Sigmoid colon (tissue), 7 donors: ENCODE data around the gene CACNA1F. TPM values are rescaled to one million over a fixed set of nuclear protein-coding genes. Genes with fewer than 3 reads are reported as not detected.
A peak's percentile ranks its signal among the peaks of the same experiment; 100 is the strongest.

Experiments used
- DNase-seq: peaks from one replicate; pipeline ENCODE4 v3.0.0-alpha.2; 2019
- H3K27ac ChIP-seq, 4 donors: fragments of 200-600 bp; sonication (generic); one replicate each; pipeline ENCODE4 v1.5.1; 2016 to 2019; ENCODE audit warnings: mild to moderate bottlenecking in 1 of 4
- H3K27me3 ChIP-seq, 3 donors: fragments of 200-600 bp; sonication (generic); one replicate each; pipeline ENCODE4 v1.5.1; 2019; ENCODE audit warnings: mild to moderate bottlenecking in 1 of 3
- H3K36me3 ChIP-seq, 4 donors: fragments of 200-600 bp; sonication (generic); one replicate each; pipeline ENCODE4 v1.5.1; 2016 to 2019
- H3K4me1 ChIP-seq, 4 donors: fragments of 200-600 bp; sonication (generic); one replicate each; pipeline ENCODE4 v1.5.1; 2017 to 2019
- H3K4me3 ChIP-seq, 4 donors: fragments of 200-600 bp; sonication (generic); one replicate each; pipeline ENCODE4 v1.5.1; 2017 to 2019; ENCODE audit warnings: mild to moderate bottlenecking in 2 of 4, moderate library complexity in 1 of 4
- H3K9me3 ChIP-seq, 4 donors: fragments of 200-600 bp in 3 of 4; sonication (generic) in 3 of 4; one replicate each; pipeline versions ENCODE4 v1.5.1 to v1.6.1; 2013 to 2019
- CTCF ChIP-seq, 4 experiments: fragments of 450-650 bp in 3 of 4; fragments of 200-600 bp in 1 of 4; IDR thresholded peaks; one replicate each; pipeline ENCODE4 v1.5.1; 2016 to 2019; ENCODE audit warnings: antibody characterized with exemption in 4 of 4, mild to moderate bottlenecking in 3 of 4, moderate library complexity in 2 of 4
- EP300 ChIP-seq, 4 donors: sonication (generic); formaldehyde crosslinking; IDR thresholded peaks; one replicate each; pipeline ENCODE4 v1.6.1; 2017; ENCODE audit warnings: antibody characterized with exemption in 4 of 4
- POLR2A ChIP-seq, 2 donors: fragments of 450-650 bp; IDR thresholded peaks; one replicate each; pipeline ENCODE4 v1.6.1; 2016; ENCODE audit warnings: antibody characterized with exemption in 2 of 2, mild to moderate bottlenecking in 2 of 2, moderate library complexity in 2 of 2
- POLR2AphosphoS5 ChIP-seq, 4 donors: sonication (generic); formaldehyde crosslinking; IDR thresholded peaks; one replicate each; pipeline ENCODE4 v1.6.1; 2017; ENCODE audit warnings: antibody characterized with exemption in 4 of 4
- WGBS, 2 donors: extraction: QIAGEN DNeasy Blood & Tissue Kit; methylation state at CpG; one replicate each; pipeline ENCODE4 v1.1.7; 2013; 5-methylcytosine and 5-hydroxymethylcytosine counted together
- intact Hi-C: fragments of 100-400 bp; cut with DNase I; formaldehyde crosslinking; loops from one replicate; pipeline ENCODE4 v1.15.1; 2023
- polyA plus RNA-seq, 3 donors: library from polyadenylated mRNA; stranded (reverse); fragments of 200-250 nt; gene quantifications; one replicate each; pipeline ENCODE4 v1.2.3, GENCODE V29; 2013
- total RNA-seq, 4 donors: library from RNA; depleted of rRNA; stranded (reverse); fragments of >200 nt; gene quantifications; one replicate each; pipeline ENCODE4 v1.1.0, GENCODE V29; 2016
- donor health status: healthy with polysubstance abuse.
- donor health status: Bipolar disorder and iron deficiency.
- donor health status: healthy.

CACNA1F gene
- total and polyA plus RNA-seq, 7 donors, result under 0.01 to 0.70 (median 0.15) TPM; not detected in 3

GRCh38 chrX:49155900-49156837 is 77.0 kb downstream of the CACNA1F start:
- peak; percentile 96 for DNase-seq
- intact Hi-C loops, result loop anchor here (2.0 to 5.0 kb wide), 2 partner anchors 34 to 45 kb away; partner anchors contain the start of genes GPKOW and SYP
- WGBS, 2 donors, result 2 to 3% methylated on average over 65 of the region's 65 CpGs
- Histone ChIP-seq H3K4me1 (no peaks in the 10 kb centered on the region), H3K27ac (peak overlapping the region; percentile 92 to 97 (median 94)), H3K4me3 (peak overlapping the region; percentile 43 to 56 (median 51)), H3K27me3 (no peaks in the 10 kb centered on the region), H3K36me3 (no peaks in the 10 kb centered on the region), H3K9me3 (no peaks in the 10 kb centered on the region)
- TF ChIP-seq POLR2AphosphoS5 (IDR thresholded peaks at IDR 0.05) (peak; percentile 19 to 72 (median 64)), EP300 (IDR thresholded peaks at IDR 0.05) (no peak), POLR2A (IDR thresholded peaks at IDR 0.05) (peak in 1 of 2 donors; percentile 22), CTCF (IDR thresholded peaks at IDR 0.05) (peak; percentile 32 to 67 (median 62))

GRCh38 chrX:49155243-49155899 is 77.8 kb downstream of the CACNA1F start:
- Histone ChIP-seq H3K36me3 (no peaks in the 10 kb centered on the region), H3K27me3 (no peaks in the 10 kb centered on the region), H3K9me3 (no peaks in the 10 kb centered on the region), H3K4me3 (peak overlapping the region; percentile 43 to 56 (median 51)), H3K27ac (peak overlapping the region; percentile 92 to 97 (median 94)), H3K4me1 (no peaks in the 10 kb centered on the region)
- TF ChIP-seq POLR2AphosphoS5 (IDR thresholded peaks at IDR 0.05) (no peak), CTCF (IDR thresholded peaks at IDR 0.05) (no peak), EP300 (IDR thresholded peaks at IDR 0.05) (no peak), POLR2A (IDR thresholded peaks at IDR 0.05) (no peak)
- intact Hi-C loops, result loop anchor here (5.0 kb wide), 1 partner anchor 33 kb away; the partner anchor contains the start of gene GPKOW
- WGBS, 2 donors, result 0 to 2% methylated on average over 18 of the region's 18 CpGs
- DNase-seq, result peak; percentile 83

Other genes starting within 250 kb of the CACNA1F start
- 10 to 100 TPM; 19.7 to 63.1 (median 29.7) TPM for gene GRIPAP1, start 231.1 kb downstream of the CACNA1F start, total RNA-seq
- 10 to 100 TPM; 14.4 to 42.0 (median 18.3) TPM for gene GRIPAP1, start 231.1 kb downstream of the CACNA1F start, polyA plus RNA-seq
- gene TFE3, start 190.0 kb downstream of the CACNA1F start, total RNA-seq, result 10 to 100 TPM; 38.3 to 69.8 (median 56.0) TPM
- gene TFE3, start 190.0 kb downstream of the CACNA1F start, polyA plus RNA-seq, result 10 to 100 TPM; 21.0 to 32.6 (median 30.9) TPM
- 1 to 10 TPM in 3 of 4 donors, under 1 TPM in 1; 0.71 to 3.9 (median 1.3) TPM for gene CCDC120, start 174.3 kb downstream of the CACNA1F start, total RNA-seq
- gene CCDC120, start 174.3 kb downstream of the CACNA1F start, polyA plus RNA-seq, result 1 to 10 TPM; 4.2 to 7.6 (median 4.2) TPM
- 10 to 100 TPM; 18.2 to 20.2 (median 19.0) TPM for gene PRAF2, start 159.3 kb downstream of the CACNA1F start, total RNA-seq
- 10 to 100 TPM in 1 of 3 donors, 1 to 10 TPM in 2; 2.8 to 15.2 (median 8.4) TPM for gene PRAF2, start 159.3 kb downstream of the CACNA1F start, polyA plus RNA-seq
- 100 to 1,000 TPM in 1 of 4 donors, 10 to 100 TPM in 3; 78.5 to 102 (median 93.5) TPM for gene WDR45, start 153.5 kb downstream of the CACNA1F start, total RNA-seq
- 10 to 100 TPM; 49.5 to 57.1 (median 55.5) TPM for gene WDR45, start 153.5 kb downstream of the CACNA1F start, polyA plus RNA-seq
- gene GPKOW, start 109.6 kb downstream of the CACNA1F start, total RNA-seq, result 10 to 100 TPM; 14.4 to 25.0 (median 23.6) TPM
- 10 to 100 TPM; 23.4 to 24.6 (median 24.3) TPM for gene GPKOW, start 109.6 kb downstream of the CACNA1F start, polyA plus RNA-seq
- gene MAGIX, start 70.6 kb downstream of the CACNA1F start, total RNA-seq, result 1 to 10 TPM; 1.4 to 3.1 (median 1.8) TPM
- gene MAGIX, start 70.6 kb downstream of the CACNA1F start, polyA plus RNA-seq, result 10 to 100 TPM in 2 of 3 donors, 1 to 10 TPM in 1; 7.7 to 24.0 (median 13.6) TPM
- 10 to 100 TPM; 39.0 to 65.1 (median 48.9) TPM for gene PLP2, start 61.4 kb downstream of the CACNA1F start, total RNA-seq
- 100 to 1,000 TPM in 1 of 3 donors, 10 to 100 TPM in 2; 61.7 to 185 (median 88.9) TPM for gene PLP2, start 61.4 kb downstream of the CACNA1F start, polyA plus RNA-seq
- gene PRICKLE3, start 47.0 kb downstream of the CACNA1F start, total RNA-seq, result 10 to 100 TPM in 2 of 4 donors, 1 to 10 TPM in 2; 7.7 to 13.0 (median 10.4) TPM
- gene PRICKLE3, start 47.0 kb downstream of the CACNA1F start, polyA plus RNA-seq, result 1 to 10 TPM; 4.8 to 9.8 (median 6.0) TPM
- 10 to 100 TPM in 2 of 4 donors, 1 to 10 TPM in 2; 4.1 to 14.6 (median 10.9) TPM for gene SYP, start 33.1 kb downstream of the CACNA1F start, total RNA-seq
- 10 to 100 TPM in 1 of 3 donors, 1 to 10 TPM in 2; 1.2 to 20.2 (median 1.4) TPM for gene SYP, start 33.1 kb downstream of the CACNA1F start, polyA plus RNA-seq
- 10 to 100 TPM; 11.1 to 15.0 (median 12.6) TPM for gene CCDC22, start 2.1 kb upstream of the CACNA1F start, total RNA-seq
- gene CCDC22, start 2.1 kb upstream of the CACNA1F start, polyA plus RNA-seq, result 10 to 100 TPM in 1 of 3 donors, 1 to 10 TPM in 2; 9.0 to 16.1 (median 9.6) TPM
- gene FOXP3, start 31.4 kb upstream of the CACNA1F start, total RNA-seq, result not detected
- gene FOXP3, start 31.4 kb upstream of the CACNA1F start, polyA plus RNA-seq, result 1 to 10 TPM in 1 of 3 donors, not detected in 2; 3.1 TPM
- 10 to 100 TPM in 2 of 4 donors, 1 to 10 TPM in 2; 8.6 to 13.7 (median 10.1) TPM for gene PPP1R3F, start 36.5 kb upstream of the CACNA1F start, total RNA-seq
- 1 to 10 TPM; 2.2 to 5.4 (median 3.9) TPM for gene PPP1R3F, start 36.5 kb upstream of the CACNA1F start, polyA plus RNA-seq
- not detected for gene GAGE10, start 70.3 kb upstream of the CACNA1F start, total RNA-seq
- not detected for gene GAGE10, start 70.3 kb upstream of the CACNA1F start, polyA plus RNA-seq
- not detected for gene GAGE12J, start 88.7 kb upstream of the CACNA1F start, total RNA-seq
- not detected for gene GAGE12J, start 88.7 kb upstream of the CACNA1F start, polyA plus RNA-seq
- not detected for gene GAGE13, start 98.2 kb upstream of the CACNA1F start, total RNA-seq
- not detected for gene GAGE13, start 98.2 kb upstream of the CACNA1F start, polyA plus RNA-seq